GM12874 (cell line): Measurements from ENCODE around the gene RGS10.

Experiments used
- CTCF ChIP-seq: IDR thresholded peaks from 2 replicates; pipeline ENCODE4 v1.5.1; 2011; ENCODE audit warnings: low read depth, mild to moderate bottlenecking, control low read depth, low read length, moderate library complexity; ENCODE audit not compliant: insufficient read depth

RGS10 gene

DNA sequence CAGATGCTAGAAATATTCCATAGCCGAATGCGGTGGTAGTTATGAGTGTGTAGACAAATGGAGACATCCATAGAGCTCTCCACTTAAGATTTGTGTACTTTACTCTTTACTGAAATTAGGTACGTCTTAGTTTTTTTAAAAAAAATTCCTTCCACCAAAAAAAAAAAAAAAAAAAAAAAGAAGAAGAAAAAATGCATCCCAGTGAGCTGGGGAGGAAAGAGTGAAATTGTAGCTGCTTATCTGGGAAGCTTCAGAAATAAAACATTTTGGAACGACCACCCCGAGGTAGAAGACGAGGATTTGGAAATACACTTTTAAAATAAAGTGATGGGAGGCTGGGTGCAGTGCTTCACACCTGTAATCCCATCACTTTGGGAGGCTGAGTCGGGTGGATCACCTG is 53.8 kb downstream of the RGS10 start:
- TF ChIP-seq CTCF, result no peak

- TF ChIP-seq CTCF, result no peak
Observed at GRCh38 chr10:119483839-119484238, 58.7 kb downstream of the RGS10 start.

- no peak for TF ChIP-seq CTCF
Observed at GRCh38 chr10:119483001-119483400, 59.5 kb downstream of the RGS10 start.

- no peak for TF ChIP-seq CTCF
Observed at GRCh38 chr10:119481781-119482426, 60.6 kb downstream of the RGS10 start.

- TF ChIP-seq CTCF, result no peak
Observed at GRCh38 chr10:119480667-119481066, 61.9 kb downstream of the RGS10 start.

DNA sequence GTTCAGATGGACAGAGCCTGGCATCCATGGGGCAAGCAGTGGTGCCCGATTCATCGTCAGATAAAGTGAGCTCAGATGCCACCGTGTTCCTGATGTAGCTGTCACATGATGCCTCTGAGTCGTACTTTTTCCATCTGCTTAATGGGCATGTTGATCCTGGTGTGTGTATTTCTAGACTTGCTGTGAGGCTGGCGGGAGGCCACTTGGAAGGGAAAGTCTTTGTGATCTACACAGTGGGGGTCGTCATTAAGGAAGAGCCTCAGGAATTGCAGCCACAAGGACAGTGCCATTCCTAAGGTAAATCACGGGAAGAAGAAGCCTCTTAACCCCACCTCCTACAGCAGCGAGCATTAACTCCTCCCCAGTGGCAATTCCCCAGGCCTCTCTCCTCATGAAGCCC is 63.0 kb downstream of the RGS10 start:
- no peak for TF ChIP-seq CTCF

GRCh38 chr10:119478811-119479341 is 63.6 kb downstream of the RGS10 start:
- no peak for TF ChIP-seq CTCF
